A673 (cell line): ENCODE results near the gene ABHD10.

ENCODE experiments used
- EZH2 ChIP-seq: fragments of 200-600 bp; sonication (generic); IDR thresholded peaks from 2 replicates; pipeline ENCODE4 v1.6.1; 2017; ENCODE audit warnings: borderline replicate concordance, low read depth, mild to moderate bottlenecking, mixed read lengths, antibody characterized with exemption, low read length; ENCODE audit not compliant: poor library complexity, severe bottlenecking
- TF ChIP-seq, protein P1 (sequence below): fragments of 300-800, 200-600 bp; sonication (generic); conservative IDR thresholded peaks from 2 replicates; pipeline ENCODE4 v1.5.1; 2017; ENCODE audit warnings: low read depth, mild to moderate bottlenecking, antibody characterized with exemption, low read length, moderate library complexity, mixed read lengths

DNA sequence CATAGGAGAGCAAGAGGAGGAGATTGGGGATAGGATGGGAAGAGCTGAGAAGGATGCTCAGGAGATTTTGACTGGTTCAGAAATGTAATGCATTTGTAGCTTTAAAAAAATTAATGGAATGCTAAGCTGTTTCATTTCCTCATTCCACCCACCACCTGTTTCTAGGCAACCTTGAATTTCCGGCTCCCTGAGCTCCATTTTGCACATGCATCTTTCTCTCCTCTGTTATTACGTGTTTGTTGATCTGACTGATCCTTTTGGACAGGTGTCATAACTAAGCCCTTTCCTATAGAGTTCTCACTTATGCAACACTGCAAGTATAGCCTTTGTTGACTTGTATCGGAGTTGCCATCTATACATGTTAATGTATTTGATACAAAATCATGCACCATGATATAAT, 60.0 kb downstream of the ABHD10 start:
- TF ChIP-seq, protein P1, sequence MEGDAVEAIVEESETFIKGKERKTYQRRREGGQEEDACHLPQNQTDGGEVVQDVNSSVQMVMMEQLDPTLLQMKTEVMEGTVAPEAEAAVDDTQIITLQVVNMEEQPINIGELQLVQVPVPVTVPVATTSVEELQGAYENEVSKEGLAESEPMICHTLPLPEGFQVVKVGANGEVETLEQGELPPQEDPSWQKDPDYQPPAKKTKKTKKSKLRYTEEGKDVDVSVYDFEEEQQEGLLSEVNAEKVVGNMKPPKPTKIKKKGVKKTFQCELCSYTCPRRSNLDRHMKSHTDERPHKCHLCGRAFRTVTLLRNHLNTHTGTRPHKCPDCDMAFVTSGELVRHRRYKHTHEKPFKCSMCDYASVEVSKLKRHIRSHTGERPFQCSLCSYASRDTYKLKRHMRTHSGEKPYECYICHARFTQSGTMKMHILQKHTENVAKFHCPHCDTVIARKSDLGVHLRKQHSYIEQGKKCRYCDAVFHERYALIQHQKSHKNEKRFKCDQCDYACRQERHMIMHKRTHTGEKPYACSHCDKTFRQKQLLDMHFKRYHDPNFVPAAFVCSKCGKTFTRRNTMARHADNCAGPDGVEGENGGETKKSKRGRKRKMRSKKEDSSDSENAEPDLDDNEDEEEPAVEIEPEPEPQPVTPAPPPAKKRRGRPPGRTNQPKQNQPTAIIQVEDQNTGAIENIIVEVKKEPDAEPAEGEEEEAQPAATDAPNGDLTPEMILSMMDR: no peak
- TF ChIP-seq EZH2: no peak
